COR-L47 (cell line): ENCODE data around the gene SPTLC3.

Experiments
- DNase-seq: peaks from one replicate; lab custom pipeline; 2025; lab: John Stamatoyannopoulos, UW

The SPTLC3 gene

DNA sequence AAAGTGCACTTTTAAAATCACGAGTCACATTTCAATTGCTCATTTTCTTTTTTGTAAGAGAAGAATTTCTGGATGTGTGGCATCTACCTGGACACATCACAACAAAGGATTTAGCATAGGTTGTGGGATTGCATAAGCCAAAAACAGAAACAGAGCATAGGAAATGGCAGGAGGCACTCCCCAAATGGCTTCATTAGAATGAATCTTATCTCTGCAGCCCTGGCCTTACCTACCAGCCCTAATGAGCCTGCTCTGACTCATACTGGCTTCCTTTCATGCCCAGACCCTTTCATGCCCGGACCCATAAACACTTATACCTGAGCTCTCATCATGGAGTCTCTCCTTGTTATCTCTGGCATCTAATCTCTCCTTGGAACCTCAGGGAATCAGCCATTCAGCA, 23.9 kb upstream of the SPTLC3 start:
- no peak for DNase-seq

DNA sequence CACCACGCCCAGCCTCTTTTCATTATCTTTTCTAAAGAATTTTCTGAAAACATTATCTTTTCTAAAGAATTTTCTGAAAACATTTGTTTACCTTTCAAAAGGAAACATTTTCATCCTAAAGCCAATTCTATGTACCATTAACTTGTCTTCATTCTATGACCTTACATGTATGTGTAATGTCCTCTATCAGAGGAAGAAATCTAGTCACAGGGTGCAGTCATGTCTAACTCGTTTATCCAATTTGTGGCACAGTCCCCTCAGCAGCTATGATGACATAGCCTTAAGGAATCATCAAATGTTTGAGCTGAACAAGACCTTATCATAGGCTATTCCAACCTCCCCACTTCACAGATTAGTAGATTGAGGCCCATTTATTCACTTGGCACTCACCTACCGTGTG, 21.5 kb upstream of the SPTLC3 start:
- DNase-seq = no peak

DNA sequence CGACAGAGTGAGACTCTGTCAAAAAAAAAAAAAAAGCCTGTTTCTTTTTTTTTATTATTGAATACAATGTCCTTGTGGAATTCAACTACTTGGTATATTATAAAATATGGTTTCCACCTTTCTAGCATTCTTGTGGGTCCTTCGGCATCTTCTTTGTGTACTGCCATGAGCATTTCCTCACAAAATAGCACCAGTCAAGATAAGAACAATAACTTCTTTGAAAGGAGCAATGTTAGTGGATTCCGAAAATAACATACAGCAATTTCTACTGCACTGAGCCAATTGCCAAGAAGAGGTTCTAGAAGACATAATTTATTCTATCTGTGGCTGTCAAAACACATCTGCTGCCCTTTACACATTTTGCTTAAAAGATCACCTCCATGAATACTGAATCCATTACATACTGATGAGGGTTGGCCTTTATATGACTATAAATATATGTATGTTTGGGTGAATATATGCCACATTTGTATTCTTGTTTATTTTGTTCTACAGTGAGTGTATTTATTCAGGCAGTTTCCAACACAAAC, 19.1 kb upstream of the SPTLC3 start:
- DNase-seq = no peak

GRCh38 chr20:12997128-12997655, 11.6 kb upstream of the SPTLC3 start:
- no peak for DNase-seq

DNA sequence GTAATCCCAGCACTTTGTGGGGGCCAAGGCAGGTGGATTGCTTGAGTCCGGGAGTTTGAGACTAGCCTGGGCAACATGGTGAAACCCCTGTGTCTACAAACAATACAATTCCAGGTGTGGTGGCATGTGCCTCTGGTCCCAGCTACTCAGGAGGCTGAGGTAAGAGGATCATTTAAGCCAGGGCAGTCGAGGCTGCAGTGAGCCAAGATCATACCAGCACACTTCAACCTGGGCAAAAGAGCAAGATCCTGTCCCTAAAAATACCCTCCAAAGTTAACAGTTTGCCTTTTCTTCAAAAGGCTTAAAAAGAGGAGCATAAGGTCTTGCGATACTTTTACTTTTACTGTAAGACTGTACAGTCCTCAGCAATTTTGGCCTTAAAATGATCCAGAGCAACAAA, 10.7 kb upstream of the SPTLC3 start:
- no peak for DNase-seq

DNA sequence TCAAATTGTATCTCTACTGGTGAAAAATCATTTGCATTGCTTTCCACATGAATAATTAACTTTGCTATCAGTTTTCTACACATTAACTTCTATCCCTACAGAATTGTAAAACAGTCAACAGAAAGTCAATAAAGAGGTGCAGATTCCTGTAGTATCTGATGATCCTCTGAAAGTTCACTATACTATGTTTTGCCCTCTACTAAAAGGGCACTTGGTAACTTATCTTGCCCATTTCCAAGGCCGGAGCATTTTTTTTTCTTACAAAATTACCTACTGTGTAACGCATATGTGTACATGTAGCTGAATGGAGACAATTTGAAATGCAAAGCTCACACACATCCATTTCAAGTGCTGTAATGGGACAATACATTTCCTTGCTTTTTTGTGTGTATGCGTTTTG, 9.6 kb upstream of the SPTLC3 start:
- no peak for DNase-seq

- no peak for DNase-seq
Measured at GRCh38 chr20:13002251-13002650, 6.5 kb upstream of the SPTLC3 start.

GRCh38 chr20:13006825-13007224, 1.9 kb upstream of the SPTLC3 start:
- no peak for DNase-seq

GRCh38 chr20:13007596-13007995, 1.2 kb upstream of the SPTLC3 start:
- no peak for DNase-seq

- DNase-seq = no peak
Measured at GRCh38 chr20:13009682-13010406, 1.1 kb downstream of the SPTLC3 start.

DNA sequence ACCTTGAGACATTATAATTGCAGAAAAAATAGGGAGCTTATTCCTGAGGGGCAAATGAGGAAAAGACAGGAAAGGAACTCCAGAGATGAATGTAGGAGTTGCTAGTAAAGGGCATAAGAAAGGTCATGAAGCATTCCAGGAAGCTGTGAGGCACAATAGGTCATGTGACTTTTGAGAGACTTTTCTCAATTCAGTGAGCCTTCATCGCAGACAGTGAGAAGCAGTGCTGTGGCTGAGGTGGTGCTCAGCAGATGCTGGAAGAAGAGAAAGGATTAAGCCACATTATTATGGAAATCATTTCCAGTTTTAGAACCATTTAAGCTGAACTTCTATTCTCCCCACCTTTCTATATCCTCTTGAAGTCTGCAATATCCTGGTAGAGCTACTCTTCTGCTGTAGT, 4.1 kb downstream of the SPTLC3 start:
- no peak for DNase-seq

DNA sequence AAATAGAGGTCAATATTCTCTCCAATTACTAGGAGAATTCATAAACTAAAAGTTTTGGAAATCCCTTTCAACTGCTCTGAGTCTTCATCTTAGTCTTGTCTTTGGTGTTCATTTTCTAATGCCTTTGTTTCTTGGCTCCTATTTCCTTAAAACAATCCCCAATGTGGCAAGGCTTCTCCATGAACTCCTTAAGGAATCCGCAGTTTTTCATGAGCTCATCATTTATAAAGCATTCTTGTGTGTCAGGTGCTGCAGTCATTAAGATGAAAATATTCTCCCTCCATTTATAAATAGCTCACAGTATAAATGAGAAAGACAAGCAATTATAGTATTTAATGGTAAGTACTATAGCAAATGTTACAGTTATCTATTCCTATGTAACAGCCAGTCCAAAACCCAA, 4.6 kb downstream of the SPTLC3 start:
- DNase-seq = no peak

- DNase-seq = no peak
Measured at GRCh38 chr20:13017235-13017634, 8.5 kb downstream of the SPTLC3 start.

GRCh38 chr20:13017883-13018535, 9.2 kb downstream of the SPTLC3 start:
- DNase-seq = no peak

DNA sequence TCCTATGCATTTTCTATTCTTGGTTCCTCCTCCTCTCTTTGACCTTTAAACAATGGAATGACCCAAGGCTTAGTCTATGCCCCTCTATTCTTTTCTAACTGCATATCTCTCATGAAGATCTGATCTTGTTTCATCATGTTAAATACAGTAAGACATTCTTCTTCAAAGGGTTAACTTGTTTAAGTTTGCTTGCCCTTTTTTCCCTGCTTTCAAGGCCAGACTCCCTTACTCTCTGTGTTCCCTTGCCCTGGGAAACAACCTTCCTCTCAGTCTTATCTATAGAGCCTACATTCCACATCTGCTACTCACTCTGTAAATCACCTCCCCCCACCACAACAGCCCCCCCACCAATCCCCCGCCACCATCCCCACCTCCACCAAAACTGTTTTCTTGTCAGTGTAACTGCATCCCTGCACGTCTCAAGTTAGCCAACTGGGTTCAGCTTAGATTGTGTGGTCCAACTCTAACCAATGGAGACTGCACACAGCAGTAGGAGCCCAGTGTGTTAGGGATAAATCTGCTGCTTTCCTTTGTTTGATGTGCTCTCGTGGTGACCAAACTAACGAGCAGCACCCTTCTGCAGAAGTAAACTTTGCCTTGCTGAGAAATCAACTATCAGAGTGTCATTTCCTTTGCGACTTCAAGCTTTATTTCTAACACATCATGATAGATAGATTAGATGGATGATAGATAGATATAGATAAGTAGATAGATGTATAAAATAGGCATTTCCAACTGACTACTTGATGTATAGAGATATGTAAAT, 12.6 kb downstream of the SPTLC3 start:
- DNase-seq = no peak

GRCh38 chr20:13022401-13023155, 13.8 kb downstream of the SPTLC3 start:
- no peak for DNase-seq

DNA sequence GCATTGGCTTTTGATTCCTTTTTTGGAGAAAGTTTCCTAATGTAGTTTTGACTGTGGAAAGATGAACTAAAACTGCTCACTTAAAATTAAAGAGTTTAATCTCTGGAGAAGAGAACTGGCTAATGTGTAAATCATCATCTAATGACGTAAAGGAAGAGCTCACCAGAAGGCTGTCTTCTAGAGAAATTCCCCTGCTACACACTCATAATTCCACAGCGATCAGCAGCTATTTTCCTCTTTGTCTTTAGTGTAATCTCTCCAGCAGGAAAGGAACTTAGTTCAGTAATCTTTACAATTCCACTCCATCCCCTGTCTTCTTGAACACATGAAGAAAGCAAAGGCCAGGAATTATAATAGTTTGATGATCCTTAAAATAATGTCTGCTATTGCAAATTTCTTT, 15.8 kb downstream of the SPTLC3 start:
- DNase-seq = no peak

GRCh38 chr20:13025181-13025580, 16.4 kb downstream of the SPTLC3 start:
- DNase-seq = no peak

DNA sequence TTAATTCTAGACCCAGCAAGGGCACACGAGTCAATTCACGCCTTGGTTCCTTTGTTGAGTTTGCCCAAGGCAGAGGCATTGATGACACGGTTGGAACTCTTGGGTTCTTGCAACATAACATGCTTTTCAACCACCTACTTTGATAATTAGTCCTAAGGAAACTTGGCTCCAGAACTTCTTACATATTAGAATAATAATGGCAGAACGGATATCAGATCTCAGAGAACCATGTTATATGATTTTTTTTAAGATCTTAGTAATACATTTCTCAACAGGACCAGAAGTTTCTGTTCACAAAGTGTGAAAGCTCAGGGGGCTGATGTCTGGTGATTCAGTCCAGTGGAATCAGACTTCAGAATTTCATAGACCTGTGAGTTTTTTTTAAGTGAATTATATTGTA, 19.2 kb downstream of the SPTLC3 start:
- DNase-seq = no peak

GRCh38 chr20:13028673-13029072, 19.9 kb downstream of the SPTLC3 start:
- no peak for DNase-seq

DNA sequence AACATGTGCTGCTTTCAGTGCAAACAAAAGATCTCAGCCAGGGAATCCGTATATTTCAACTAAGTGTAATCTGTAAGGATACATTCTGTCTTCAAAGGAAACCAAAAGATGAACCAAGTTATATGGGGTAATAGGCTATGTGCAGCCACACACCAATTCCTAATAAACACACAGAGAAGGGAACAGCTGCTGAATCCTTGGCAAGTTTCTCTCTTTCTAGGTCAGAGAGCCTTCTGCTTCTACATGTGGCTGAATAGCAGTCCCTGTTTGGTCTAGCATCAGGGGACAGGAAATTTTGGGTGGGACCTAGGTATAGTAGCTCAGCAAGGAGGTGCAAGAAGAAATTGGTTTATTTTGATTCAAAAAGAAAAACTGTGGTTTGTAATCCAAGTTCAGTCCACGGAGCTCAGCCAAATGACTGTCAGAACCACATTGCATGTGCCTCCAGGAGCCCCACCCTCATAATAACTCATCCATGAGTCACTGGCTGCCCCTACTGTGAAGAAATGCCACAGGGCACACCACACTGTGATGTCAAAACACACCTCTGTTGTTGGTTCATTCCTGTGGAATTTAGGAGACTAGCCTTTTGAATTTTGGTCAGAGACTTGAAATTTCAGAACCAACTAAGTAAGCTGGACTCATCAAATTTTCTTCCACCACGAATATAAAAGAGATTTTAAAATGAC, 21.1 kb downstream of the SPTLC3 start:
- DNase-seq = no peak
